HG02623 (cell line): ENCODE data around the gene SLC30A3.

Source experiments
- ATAC-seq: cut with Tn5 transposase; IDR thresholded peaks from one replicate; pipeline ENCODE4 v1.9.1; 2021; ENCODE audit warnings: moderate library complexity; ENCODE audit not compliant: unreplicated experiment

Gene SLC30A3

DNA sequence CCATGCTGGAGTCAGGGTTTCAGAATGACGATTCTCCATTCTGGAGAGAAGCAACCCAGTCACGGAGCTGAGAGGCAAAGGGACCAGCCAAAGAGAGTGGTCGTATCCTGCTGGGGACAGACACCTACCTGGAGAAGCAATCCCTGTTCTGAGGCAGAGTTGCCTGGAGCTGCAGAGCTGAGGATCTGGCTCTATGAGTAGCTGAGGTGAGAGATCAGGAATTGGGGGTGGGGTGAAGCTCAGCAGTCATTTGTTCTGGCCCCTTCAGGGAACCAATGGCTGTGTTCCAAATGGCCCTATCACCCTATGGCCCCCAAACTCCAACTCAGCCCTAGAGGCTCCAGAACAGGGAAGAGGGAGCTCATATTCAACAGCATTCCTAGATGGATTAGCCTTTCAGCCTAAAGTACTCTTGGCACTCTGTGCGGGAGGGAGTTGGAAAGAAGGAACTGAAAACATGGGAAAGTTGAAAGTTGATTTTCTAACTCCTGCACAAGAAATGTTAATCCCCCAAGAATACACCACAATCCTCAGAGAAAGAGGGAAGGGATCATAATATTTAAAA, 54.3 kb downstream of the SLC30A3 start:
- ATAC-seq = no peak

DNA sequence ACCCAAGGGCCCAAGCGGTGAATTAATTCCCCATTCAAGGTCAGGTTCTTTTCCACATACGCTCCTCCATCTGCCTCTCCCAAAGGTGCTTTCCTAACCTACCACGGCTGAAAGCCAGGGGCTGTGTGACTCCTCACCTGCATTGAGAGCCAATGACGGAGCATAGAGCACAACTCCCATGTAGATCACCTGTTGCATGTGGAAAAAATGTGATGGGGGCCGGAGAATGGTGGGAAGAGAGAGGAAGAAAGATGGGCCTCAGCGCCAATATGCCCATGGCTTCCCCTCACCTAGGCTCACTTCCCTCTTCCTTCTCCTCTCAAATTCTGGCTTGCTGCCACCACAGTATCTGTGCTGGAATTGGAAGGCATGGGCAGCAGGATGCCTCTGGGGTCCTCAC, 56.5 kb downstream of the SLC30A3 start:
- ATAC-seq = no peak

- ATAC-seq = no peak
These were observed 57.6 kb downstream of the SLC30A3 start for GRCh38 chr2:27205206-27205605.

DNA sequence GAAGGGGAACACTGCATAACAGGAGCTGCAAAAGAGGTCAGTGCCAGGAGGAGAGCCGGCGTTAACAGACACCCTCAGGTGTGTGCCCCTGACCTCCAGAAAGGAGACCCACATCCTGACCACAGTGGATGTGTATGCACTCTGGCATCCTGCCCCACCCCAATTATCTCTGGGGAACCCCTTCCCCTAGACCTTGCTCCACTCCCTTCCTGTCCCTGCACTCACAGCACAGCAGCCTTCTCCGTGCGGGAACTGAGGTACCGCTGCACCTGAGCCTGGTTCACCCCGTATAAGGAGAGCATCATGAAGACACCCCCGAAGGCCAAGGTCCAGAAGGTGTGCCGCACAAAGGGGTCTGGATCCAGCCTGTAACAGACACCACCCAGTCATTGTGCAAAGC, 58.3 kb downstream of the SLC30A3 start:
- ATAC-seq = no peak

DNA sequence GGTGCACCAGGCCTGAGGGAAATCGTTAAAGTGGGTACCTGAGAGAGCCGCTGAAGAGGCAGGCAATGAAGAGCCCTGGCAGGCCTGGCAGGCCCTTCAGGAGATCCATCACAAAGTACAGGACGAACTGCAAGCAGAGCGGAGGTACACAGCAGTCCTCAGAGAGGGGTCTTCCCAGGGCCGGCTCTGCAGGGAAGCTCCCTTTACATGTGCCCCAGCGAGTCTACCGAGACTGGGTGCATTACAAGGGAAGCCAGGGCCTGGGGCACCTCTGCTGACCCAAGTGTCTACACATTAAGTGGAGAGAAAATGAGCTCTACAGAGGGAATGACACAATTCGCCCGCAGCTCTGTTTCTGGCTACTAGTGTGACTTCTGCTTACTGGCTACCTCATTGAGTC, 59.1 kb downstream of the SLC30A3 start:
- no peak for ATAC-seq
